Panc1 (cell line): ENCODE results near the gene ATP11C. TPM values are rescaled to one million over a fixed set of nuclear protein-coding genes. Genes with fewer than 3 reads are reported as not detected.

ENCODE experiments used
- ATAC-seq: fragments of 200-7000 bp; cut with Tn5 transposase; 2 replicates; pipeline ENCODE4 v1.9.1; 2020; ENCODE audit warnings: mild to moderate bottlenecking, moderate library complexity
- BruUV-seq: library from RNA; stranded (reverse); fragments of 400-500 nt; replicated peaks from 2 replicates; lab custom pipeline; 2021; lab: Mats Ljungman, UMichigan
- CTCF ChIA-PET: fragments of 300-600 bp; sonication (Branson Sonifier 250); formaldehyde crosslinking; loops from one replicate; lab custom pipeline; 2022; ENCODE audit warnings: antibody characterized with exemption; lab: Charles Lee
- POLR2A ChIA-PET: fragments of 300-600 bp; sonication (Branson Sonifier 250); formaldehyde crosslinking; loops from one replicate; lab custom pipeline; 2022; ENCODE audit warnings: antibody characterized with exemption; lab: Charles Lee
- DNase-seq: peaks from one replicate; pipeline ENCODE4 v3.0.0-alpha.2; 2010; ENCODE audit warnings: low read depth, low spot score
- H3K27ac ChIP-seq: 2 replicates; pipeline ENCODE4 v1.5.1; 2011; ENCODE audit warnings: mild to moderate bottlenecking, low read length, inconsistent platforms
- H3K27me3 ChIP-seq: fragments of 200-500 bp; sonication (Bioruptor generic); 2 replicates; pipeline ENCODE4 v1.6.0; 2014; ENCODE audit warnings: low read length, inconsistent platforms; ENCODE audit not compliant: control insufficient read depth, insufficient read depth
- H3K36me3 ChIP-seq: fragments of 200-500 bp; sonication (Bioruptor generic); 2 replicates; pipeline ENCODE4 v1.5.1; 2014; ENCODE audit warnings: inconsistent platforms, mild to moderate bottlenecking, low read length, moderate library complexity; ENCODE audit not compliant: control insufficient read depth, insufficient read depth
- H3K4me1 ChIP-seq: 2 replicates; pipeline ENCODE4 v1.5.1; 2011; ENCODE audit warnings: inconsistent platforms, mild to moderate bottlenecking, low read length, moderate library complexity; ENCODE audit not compliant: control insufficient read depth, insufficient read depth
- H3K4me3 ChIP-seq, 2 experiments: 2 replicates each; pipeline ENCODE4 v1.5.1; 2011 to 2012; ENCODE audit warnings: low read depth in 2 of 2, low read length in 2 of 2, mild to moderate bottlenecking in 2 of 2, inconsistent platforms in 1 of 2, moderate library complexity in 1 of 2
- H3K9me3 ChIP-seq: fragments of 200-500 bp; sonication (Bioruptor generic); 2 replicates; pipeline ENCODE4 v1.5.1; 2014; ENCODE audit warnings: low read depth, mild to moderate bottlenecking, inconsistent platforms, low read length, moderate library complexity; ENCODE audit not compliant: control insufficient read depth, insufficient read depth
- CTCF ChIP-seq: fragments of 450-650 bp; IDR thresholded peaks from 2 replicates; pipeline ENCODE4 v1.5.1; 2017; ENCODE audit warnings: mild to moderate bottlenecking
- POLR2AphosphoS5 ChIP-seq: IDR thresholded peaks from 2 replicates; pipeline ENCODE4 v1.6.1; 2012; ENCODE audit warnings: mild to moderate bottlenecking, low read depth, low read length, moderate library complexity
- REST ChIP-seq, 2 experiments: IDR thresholded peaks; 2 replicates each; pipeline ENCODE4 v1.6.1; 2011 to 2012; ENCODE audit warnings: low read depth in 2 of 2, control low read depth in 1 of 2, low read length in 1 of 2, mild to moderate bottlenecking in 1 of 2, moderate library complexity in 1 of 2; ENCODE audit not compliant: insufficient read depth in 1 of 2
- SIN3A ChIP-seq: IDR thresholded peaks from 2 replicates; pipeline ENCODE4 v1.6.1; 2012; ENCODE audit warnings: low read depth, mild to moderate bottlenecking, low read length, moderate library complexity, borderline replicate concordance; ENCODE audit not compliant: insufficient read depth
- TCF7L2 ChIP-seq: IDR thresholded peaks from 2 replicates; pipeline ENCODE4 v1.6.1; 2011; ENCODE audit warnings: mild to moderate bottlenecking, low read depth, low read length, inconsistent platforms
- in situ Hi-C: cut with HindIII; loops from 2 replicates; pipeline ENCODE4 v1.10.0; 2016; ENCODE audit warnings: low sequenced_read_pairs, low pct_unique_long_range_greater_than_20kb
- intact Hi-C: fragments of 100-400 bp; cut with micrococcal nuclease; formaldehyde crosslinking; loops from one replicate; pipeline ENCODE4 v1.10.0; 2022; ENCODE audit not compliant: unreplicated experiment
- total RNA-seq: library from RNA; stranded (reverse); gene quantifications from one replicate; pipeline ENCODE4 v1.2.1, GENCODE V29; 2021; ENCODE audit not compliant: unreplicated experiment

Gene ATP11C
- total RNA-seq, 1 experiment from 2014 or later, result 61.3 TPM

- in situ Hi-C loops, result no loop called here
- H3K4me3 ChIP-seq, result no peak overlapping the region
- POLR2A ChIA-PET, result no interaction called here
- TF ChIP-seq CTCF (no peak), REST (IDR thresholded peaks at IDR 0.05; ENCODE audit: insufficient read depth in 1 of 2, low read depth in 2 of 2, low read length in 1 of 2) (no peak), SIN3A (no peak), TCF7L2 (no peak), POLR2AphosphoS5 (no peak)
- H3K27me3 ChIP-seq, result no peaks in the 10 kb centered on the region
- no peaks in the 10 kb centered on the region for H3K36me3 ChIP-seq
- CTCF ChIA-PET, result no interaction called here
- H3K4me1 ChIP-seq, result peaks cover 23% of the 10 kb centered on the region
- intact Hi-C loops, result no loop called here
- ATAC-seq, result no peak
- DNase-seq, result no peak
- BruUV-seq, result no TSS peak
- H3K9me3 ChIP-seq, result no peaks in the 10 kb centered on the region
- no peak overlapping the region for H3K27ac ChIP-seq
These were observed 104.8 kb downstream of the ATP11C start for GRCh38 chrX:139828033-139828432.

GRCh38 chrX:139826065-139827044, 106.5 kb downstream of the ATP11C start:
- H3K4me3 ChIP-seq, result no peak overlapping the region
- no peak for DNase-seq
- BruUV-seq, result no TSS peak
- no peaks in the 10 kb centered on the region for H3K36me3 ChIP-seq
- H3K9me3 ChIP-seq, result no peaks in the 10 kb centered on the region
- POLR2A ChIA-PET, result no interaction called here
- intact Hi-C loops (no loop called here), in situ Hi-C loops (no loop called here)
- ATAC-seq, result no peak
- H3K27me3 ChIP-seq, result no peaks in the 10 kb centered on the region
- no peak overlapping the region for H3K27ac ChIP-seq
- TF ChIP-seq REST (IDR thresholded peaks at IDR 0.05; ENCODE audit: insufficient read depth in 1 of 2, low read depth in 2 of 2, low read length in 1 of 2) (no peak), TCF7L2 (no peak), CTCF (no peak), SIN3A (no peak), POLR2AphosphoS5 (no peak)
- H3K4me1 ChIP-seq, result peaks cover 8% of the 10 kb centered on the region; the same call in 1 of the 2 replicates
- CTCF ChIA-PET, result no interaction called here
